ENCODE data around the gene THUMPD2.
"Not testable (repeated sequence)": the region's sequence is repeated elsewhere in the genome, so short reads cannot be mapped to it uniquely, and the experiment has no call there.

The THUMPD2 gene, protein sequence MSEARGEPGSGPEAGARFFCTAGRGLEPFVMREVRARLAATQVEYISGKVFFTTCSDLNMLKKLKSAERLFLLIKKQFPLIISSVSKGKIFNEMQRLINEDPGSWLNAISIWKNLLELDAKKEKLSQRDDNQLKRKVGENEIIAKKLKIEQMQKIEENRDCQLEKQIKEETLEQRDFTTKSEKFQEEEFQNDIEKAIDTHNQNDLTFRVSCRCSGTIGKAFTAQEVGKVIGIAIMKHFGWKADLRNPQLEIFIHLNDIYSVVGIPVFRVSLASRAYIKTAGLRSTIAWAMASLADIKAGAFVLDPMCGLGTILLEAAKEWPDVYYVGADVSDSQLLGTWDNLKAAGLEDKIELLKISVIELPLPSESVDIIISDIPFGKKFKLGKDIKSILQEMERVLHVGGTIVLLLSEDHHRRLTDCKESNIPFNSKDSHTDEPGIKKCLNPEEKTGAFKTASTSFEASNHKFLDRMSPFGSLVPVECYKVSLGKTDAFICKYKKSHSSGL

GRCh38 chr2:39778775-39779340 lies at the start of gene THUMPD2:
THUMPD2 (minus strand) TSS chr2:39779258; CDS start chr2:39779239, 19 bp downstream.
- DNase-seq: peak; percentile 42 to 53

DNA sequence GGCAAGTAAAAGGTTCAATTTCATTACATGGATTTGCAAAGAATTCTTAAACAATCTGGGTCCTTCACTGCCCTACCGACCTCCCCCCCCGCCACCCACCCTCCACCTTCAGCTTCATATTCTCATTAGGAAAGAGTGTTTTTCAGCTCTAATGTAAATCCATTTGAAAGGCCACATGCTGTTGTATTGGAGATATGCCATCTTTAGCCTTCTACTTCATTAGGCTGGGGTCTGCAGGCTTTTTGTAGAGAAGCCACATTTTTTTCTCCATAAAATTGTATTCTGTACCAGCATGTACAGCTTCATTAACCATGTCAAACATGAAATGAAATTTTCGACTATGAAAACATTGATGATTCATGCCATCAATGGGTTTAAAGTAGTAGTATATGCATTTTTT lies 42.8 kb upstream of the THUMPD2 start:
- DNase-seq: no peak

GRCh38 chr2:39816845-39817244 lies 37.8 kb upstream of the THUMPD2 start:
- DNase-seq: no peak

GRCh38 chr2:39816428-39816827 lies 37.4 kb upstream of the THUMPD2 start:
- no peak for DNase-seq

DNA sequence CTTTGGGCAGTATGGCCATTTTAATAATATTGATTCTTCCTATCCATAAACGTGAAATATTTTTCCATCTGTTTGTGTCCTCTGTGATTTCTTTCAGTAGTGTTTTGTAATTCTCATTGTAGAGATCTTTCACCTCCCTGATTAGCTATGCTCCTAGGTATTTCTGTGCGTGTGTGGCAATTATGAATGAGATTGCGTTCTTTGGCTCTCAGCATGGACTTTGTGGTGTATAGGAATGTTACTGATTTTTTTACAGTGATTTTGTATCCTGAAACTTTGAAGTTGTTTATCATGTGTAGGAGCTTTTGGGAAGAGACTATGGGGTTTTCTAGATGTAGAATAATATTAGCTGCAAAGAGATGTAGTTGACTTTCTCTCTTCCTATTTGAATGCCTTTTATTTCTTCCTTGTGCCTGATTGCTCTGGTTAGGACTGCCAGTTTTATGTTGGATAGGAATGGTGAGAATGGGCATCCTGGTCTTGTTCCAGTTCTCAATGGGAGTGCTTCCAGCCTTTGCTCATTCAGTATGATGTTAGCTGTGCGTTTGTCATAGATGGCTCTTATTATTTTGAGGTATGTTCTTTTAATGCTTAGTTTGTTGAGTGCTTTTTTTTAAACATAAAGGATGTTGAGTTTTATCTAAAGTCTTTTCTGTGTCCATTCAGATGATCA lies 27.0 kb upstream of the THUMPD2 start:
- no peak for DNase-seq

DNA sequence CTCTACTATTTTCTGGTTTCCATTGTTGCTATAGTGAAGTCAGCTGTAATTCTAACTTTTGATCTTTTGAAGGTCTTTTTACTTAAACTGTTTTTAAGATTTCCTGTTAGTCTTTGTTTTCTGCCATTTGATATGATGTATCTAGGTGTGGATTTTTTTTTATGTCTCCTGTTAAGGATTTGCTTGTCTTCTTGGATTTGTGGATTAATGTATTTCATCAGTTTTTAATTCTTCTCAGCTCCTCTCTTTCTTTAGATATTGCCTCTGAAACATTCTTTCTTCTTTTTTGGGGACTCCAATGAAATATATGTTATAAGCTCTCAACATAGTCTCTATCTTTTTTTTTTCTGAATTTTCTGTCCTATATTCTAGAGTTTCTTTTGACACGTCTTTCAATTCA lies 24.8 kb upstream of the THUMPD2 start:
- DNase-seq: no peak

- no peak for DNase-seq
These were observed 21.7 kb upstream of the THUMPD2 start for GRCh38 chr2:39800752-39801151.

DNA sequence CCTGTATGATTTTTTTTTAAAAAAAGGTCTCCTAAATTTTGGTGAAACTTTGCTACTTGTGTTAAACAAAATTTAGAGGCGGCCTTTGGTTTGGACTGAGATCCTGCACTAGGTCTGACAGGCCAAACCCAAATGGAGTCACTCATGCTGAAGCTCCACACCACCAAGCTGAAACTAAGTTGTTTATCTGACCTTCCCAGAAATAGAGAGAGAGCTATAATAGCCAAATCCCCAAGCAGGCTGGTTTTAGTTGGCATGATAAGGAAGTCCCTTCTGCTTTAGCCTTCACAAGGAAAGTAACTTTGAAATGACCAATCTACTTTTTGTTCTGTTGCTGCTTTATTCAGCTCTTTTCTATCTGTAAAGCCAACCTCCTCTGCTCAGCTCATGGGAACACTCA lies 17.1 kb upstream of the THUMPD2 start:
- DNase-seq: no peak

DNA sequence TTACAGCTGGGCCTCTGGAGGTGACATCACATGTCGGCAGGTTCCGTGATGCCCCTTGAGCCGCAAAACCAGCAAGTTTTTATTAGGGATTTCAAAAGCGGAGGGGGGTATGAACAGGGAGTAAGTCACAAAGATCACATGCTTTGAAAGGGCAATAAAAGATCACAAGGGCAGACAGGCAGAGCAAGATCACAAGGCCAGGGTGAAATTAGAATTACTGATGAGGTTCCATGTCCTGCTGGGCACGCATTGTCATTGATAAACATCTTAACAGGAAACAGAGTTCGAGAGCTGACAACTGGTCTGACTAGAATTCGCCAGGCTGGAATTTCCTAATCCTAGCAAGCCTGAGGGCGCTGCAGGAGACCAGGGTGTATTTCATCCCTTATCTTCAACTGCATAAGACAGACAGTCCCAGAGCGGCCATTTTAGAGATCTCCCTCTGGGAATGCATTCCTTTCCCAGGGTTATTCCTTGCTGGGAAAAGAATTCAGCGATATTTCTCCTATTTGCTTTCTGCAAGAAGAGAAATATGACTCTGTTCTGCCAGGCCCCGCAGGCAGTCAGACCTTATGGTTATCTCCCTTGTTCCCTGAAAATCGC lies 11.3 kb upstream of the THUMPD2 start:
- DNase-seq: not testable (repeated sequence)

- DNase-seq: no peak
These were observed 8.9 kb upstream of the THUMPD2 start for GRCh38 chr2:39787950-39788349.

GRCh38 chr2:39786761-39787522 lies 7.9 kb upstream of the THUMPD2 start:
- no peak for DNase-seq

DNA sequence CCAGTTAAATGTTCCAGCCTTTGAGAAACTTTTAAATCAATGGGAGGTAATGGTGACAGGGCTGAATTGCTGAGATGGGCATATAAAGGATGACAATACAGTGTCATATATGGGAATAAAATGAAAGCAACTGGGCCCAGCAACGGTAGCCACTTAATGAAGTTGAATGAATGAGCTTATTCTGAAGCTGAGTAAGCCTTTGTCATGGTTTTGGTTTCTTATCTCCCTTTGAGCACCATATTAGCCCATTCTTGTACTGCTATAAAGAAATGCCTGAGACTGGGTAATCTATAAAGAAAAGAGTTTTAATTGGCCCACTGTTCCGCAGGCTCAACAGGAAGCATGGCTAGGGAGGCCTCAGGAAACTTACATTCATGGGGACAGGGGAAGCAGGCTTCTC lies 3.5 kb upstream of the THUMPD2 start:
- no peak for DNase-seq

DNA sequence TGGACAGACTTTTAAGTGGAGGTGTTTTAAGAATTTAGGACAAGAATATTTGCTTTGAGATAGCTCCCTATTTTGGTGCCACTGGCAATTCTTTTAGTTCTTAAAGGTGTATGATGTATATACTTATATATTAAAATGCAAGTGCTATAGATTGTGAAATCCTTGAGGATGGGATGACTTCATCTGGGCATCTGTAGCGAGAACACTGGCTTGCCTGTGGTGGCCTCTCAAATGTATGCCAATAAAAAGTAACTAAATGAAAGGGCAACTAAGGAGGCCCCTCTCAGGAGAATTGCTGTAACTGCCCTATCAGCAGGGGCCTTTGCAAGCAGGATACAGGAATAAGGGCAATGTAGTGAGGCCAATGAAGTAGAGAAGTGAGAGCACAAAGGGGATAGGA lies 2.6 kb upstream of the THUMPD2 start:
- no peak for DNase-seq

GRCh38 chr2:39780825-39781600 lies 2.0 kb upstream of the THUMPD2 start:
- DNase-seq: no peak

DNA sequence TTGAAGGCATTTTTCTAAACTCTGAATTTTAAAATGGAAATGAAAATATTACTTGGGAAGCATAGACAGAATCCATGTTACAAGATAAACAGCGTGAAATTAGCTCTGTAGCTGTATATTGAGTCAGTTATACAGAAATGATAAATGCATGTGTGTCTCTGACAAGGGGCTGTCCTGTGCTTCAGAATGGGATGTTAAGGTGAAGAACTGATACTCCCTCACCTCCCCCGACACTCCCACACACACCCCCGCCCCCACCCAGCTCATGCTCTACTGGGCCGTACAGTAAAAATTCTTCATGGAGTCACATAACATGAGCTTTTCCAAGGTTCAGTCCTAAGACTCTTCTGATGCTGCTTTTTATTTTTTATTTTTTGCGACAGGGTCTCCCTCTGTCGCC lies 869 bp upstream of the THUMPD2 start:
- DNase-seq: no peak

DNA sequence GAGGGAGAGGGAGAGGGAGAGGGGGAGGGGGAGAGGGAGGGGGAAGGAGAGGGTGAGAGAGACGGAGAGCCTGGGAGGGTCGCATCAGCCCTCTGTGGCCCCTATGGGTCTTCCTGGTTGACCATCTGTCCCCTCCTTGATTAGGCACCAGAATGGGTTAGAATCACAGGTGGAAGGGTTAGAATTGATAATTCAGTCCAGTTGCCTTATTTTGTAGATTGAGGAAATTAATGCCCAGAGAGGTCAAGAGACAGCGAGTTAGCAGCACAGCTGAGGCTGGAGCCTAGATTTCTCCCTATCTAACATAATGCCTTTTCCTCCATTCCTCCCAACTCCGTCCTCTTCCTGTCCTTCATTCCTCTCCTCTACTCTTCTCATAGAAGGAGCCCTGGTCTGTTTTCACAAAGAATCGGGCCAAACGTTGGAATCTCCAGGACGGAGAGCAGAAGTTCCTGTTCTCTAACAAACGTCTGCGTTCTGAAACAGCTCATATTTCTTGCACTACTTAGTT lies 338 bp upstream of the THUMPD2 start:
- DNase-seq: no peak

DNA sequence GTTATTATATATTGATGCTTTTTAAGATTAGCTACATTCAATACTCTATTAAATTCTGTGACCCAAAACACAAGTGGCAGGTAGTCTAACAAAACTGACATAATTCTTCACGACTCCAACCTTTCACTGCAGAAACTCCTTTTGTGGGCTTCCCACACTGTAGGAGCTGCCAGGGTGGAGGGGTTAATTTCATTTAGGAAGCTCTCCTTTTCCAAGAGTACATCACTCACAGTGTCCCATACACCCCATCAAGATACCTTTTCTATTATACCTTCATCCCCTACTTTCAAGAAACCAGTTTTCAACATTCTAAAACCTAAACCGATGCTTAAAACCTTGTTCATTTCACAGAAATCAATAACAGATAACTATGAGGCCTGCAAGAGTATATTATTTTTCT lies 825 bp downstream of the THUMPD2 start:
- no peak for DNase-seq

DNA sequence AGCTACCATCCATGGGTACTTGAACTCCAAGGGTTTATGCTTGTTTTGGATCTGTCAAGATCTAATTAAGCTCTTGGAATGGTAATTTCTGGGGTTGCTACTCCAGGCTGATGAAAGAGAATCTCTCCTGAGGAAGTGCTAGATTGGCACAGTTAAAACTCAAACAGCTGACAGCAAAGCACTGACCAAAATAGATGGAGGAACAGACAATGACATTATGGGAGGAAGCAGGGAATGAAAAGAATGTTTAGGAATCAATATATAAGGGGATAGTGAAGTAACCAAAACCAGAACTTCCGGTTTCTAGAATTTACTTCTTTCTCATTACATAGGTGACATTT lies 6.3 kb downstream of the THUMPD2 start:
- DNase-seq: no peak

DNA sequence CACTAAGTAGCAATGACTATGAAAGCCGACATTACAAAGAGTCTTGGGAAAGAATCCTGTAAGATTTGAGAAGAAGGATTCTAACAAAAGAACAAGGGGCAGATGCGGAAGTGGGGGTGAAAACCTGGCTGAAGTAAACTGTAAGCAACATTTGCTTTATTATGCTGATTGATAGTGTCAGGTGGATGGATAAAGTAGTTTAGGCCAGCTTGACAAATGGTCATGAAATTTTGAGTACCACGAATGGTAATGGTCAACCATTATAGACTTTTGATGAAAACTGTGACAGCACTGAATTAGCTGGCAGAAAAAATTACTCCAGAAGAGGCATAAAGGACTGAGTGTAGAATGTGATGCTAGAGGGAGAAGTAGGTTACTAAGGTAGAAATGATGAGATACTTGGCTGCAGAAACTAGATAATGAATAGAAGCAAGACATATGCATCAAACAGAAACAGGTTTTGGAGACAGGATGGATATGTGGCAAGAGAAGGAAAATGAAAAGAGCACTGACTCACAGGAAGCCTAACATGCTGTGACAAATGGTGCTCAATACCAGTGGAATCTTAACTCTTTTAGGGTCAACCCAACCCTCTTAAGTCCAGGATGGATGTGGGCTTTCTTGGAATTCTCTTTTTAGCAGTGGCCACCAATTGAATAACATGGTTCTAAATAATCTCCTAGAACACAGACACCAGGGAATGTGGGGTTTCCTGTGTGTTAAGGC lies 6.8 kb downstream of the THUMPD2 start:
- no peak for DNase-seq

GRCh38 chr2:39762448-39762847 lies 16.6 kb downstream of the THUMPD2 start:
- no peak for DNase-seq

DNA sequence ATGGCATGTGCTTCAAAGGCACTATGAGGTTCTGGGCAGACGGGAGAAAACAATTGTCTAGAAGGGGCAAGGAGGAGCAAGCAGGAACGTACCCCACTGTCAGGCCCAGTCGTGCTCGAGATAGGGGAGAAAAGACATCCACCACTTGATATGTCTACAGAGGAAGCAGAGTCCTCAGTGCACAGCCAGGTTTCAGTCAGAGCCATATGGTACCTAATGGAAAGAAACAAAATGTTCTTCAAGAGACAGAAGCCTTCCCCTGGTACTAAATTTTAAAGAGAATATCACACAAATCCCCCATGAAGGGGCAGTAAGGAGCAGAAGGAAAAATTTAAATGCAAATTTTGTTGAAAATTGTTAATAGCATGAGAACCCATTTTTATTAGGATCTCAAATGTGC lies 21.9 kb downstream of the THUMPD2 start:
- DNase-seq: no peak
